Measurements from ENCODE around the gene CHD3. TPM values are rescaled to one million over a fixed set of nuclear protein-coding genes. Genes with fewer than 3 reads are reported as not detected.

Gene CHD3
- total and polyA plus RNA-seq, 10 of the 15 experiments (the other 5 are each of a cell fraction or from before 2014, with no cell fraction given), result 1.4 to 86.8 (median 39.1) TPM

GRCh38 chr17:7909089-7909488 lies 20.5 kb downstream of the CHD3 start:
- H3K27ac ChIP-seq (ENCODE audit: control insufficient read depth, insufficient read depth), result no peak overlapping the region
- no peaks in the 10 kb centered on the region for H3K4me1 ChIP-seq (ENCODE audit: control insufficient read depth, insufficient read depth, low read length)
- H3K9me3 ChIP-seq (replicated peaks; ENCODE audit: control insufficient read depth, insufficient read depth, low read length), result no peaks in the 10 kb centered on the region
- ATAC-seq, result no peak
- no peak overlapping the region for H3K4me3 ChIP-seq
- ChIA-PET RAD21 (ENCODE audit: unreplicated experiment) (no interaction called here), SMC1A (ENCODE audit: uncharacterized antibody, unreplicated experiment) (no interaction called here), POLR2A (no interaction called here), CTCF (no interaction called here)
- in situ Hi-C loops (cut with MboI) (no loop called here), intact Hi-C loops (cut with micrococcal nuclease; ENCODE audit: unreplicated experiment) (no loop called here)
- TF ChIP-seq POLR2A (IDR thresholded peaks at IDR 0.05; ENCODE audit: low read depth, low read length), result peak; percentile 28; the same call in 1 of the 2 replicates
- TF ChIP-seq NFYB (IDR thresholded peaks at IDR 0.05; ENCODE audit: insufficient read depth, low read depth, low read length), result no peak
- no peak for TF ChIP-seq FOXM1 (IDR thresholded peaks at IDR 0.05; ENCODE audit: low read depth, low read length)
- peaks cover 23 to 35% of the 10 kb centered on the region in 2 experiments for H3K36me3 ChIP-seq (ENCODE audit: control insufficient read depth in 2 of 2, insufficient read depth in 2 of 2, low read length in 1 of 2)
- no peak overlapping the region for H3K4me2 ChIP-seq (ENCODE audit: control insufficient read depth, insufficient read depth)
- WGBS (ENCODE audit: insufficient coverage, insufficient replicate concordance, low lambda C conversion rate, missing lambda C conversion rate), result 81% methylated on average over 17 of the region's 29 CpGs
- H2AFZ ChIP-seq (ENCODE audit: control insufficient read depth, low read depth, low read length), result no peak overlapping the region
- no peaks in the 10 kb centered on the region for H4K20me1 ChIP-seq (ENCODE audit: control insufficient read depth, insufficient read depth)
- DNase-seq (ENCODE audit: low read depth, low spot score), result no peak
- H3K9ac ChIP-seq (ENCODE audit: control insufficient read depth, insufficient read depth, low read length), result no peak overlapping the region
- H3K27me3 ChIP-seq (replicated peaks in 1 of 2; ENCODE audit: control insufficient read depth in 2 of 2, insufficient read depth in 2 of 2, low read length in 1 of 2), result no peaks in the 10 kb centered on the region
- BruUV-seq (replicated peaks), result no TSS peak
- H3K79me2 ChIP-seq (ENCODE audit: control insufficient read depth, insufficient read depth, low read length), result no peaks in the 10 kb centered on the region
- FAIRE-seq, result no peak

- in situ Hi-C loops (cut with MboI), result loop anchor here (5.0 kb wide), 2 partner anchors 77 to 132 kb away; no protein-coding TSS in a partner anchor
- ChIA-PET RAD21 (ENCODE audit: unreplicated experiment) (no interaction called here), POLR2A (no interaction called here), CTCF (interaction anchor here (4.0 to 8.2 kb wide), 3 partner anchors 48 to 147 kb away, joined by 35 to 79 read pairs (median 42); no protein-coding TSS in a partner anchor), SMC1A (ENCODE audit: uncharacterized antibody, unreplicated experiment) (no interaction called here)
- no peak for TF ChIP-seq TCF3 (IDR thresholded peaks at IDR 0.05; ENCODE audit: borderline replicate concordance, insufficient read depth, low read depth, low read length)
- TF ChIP-seq MTA2 (IDR thresholded peaks at IDR 0.05; ENCODE audit: low read depth), result no peak
- TF ChIP-seq EZH2 (IDR thresholded peaks at IDR 0.05; ENCODE audit: borderline replicate concordance, control insufficient read depth, low read depth, low read length), result no peak
- no peak for TF ChIP-seq TBL1XR1 (IDR thresholded peaks at IDR 0.05; ENCODE audit: low read depth, low read length)
- TF ChIP-seq ZBTB11 (CRISPR knock-in tag; IDR thresholded peaks at IDR 0.05), result no peak
- no peak for TF ChIP-seq BCLAF1 (IDR thresholded peaks at IDR 0.05)
- intact Hi-C loops (cut with micrococcal nuclease; ENCODE audit: unreplicated experiment), result no loop called here
- no TSS peak for BruUV-seq (replicated peaks)
- H3K9me3 ChIP-seq (replicated peaks; ENCODE audit: control insufficient read depth, insufficient read depth, low read length), result no peaks in the 10 kb centered on the region
- H3K4me1 ChIP-seq (ENCODE audit: control insufficient read depth, insufficient read depth, low read length), result peaks cover 3% of the 10 kb centered on the region
- no peaks in the 10 kb centered on the region for H3K27me3 ChIP-seq (replicated peaks in 1 of 2; ENCODE audit: control insufficient read depth in 2 of 2, insufficient read depth in 2 of 2, low read length in 1 of 2)
- H3K36me3 ChIP-seq (ENCODE audit: control insufficient read depth in 2 of 2, insufficient read depth in 2 of 2, low read length in 1 of 2), result peaks cover 20 to 26% of the 10 kb centered on the region in 2 experiments
- DNase-seq (ENCODE audit: low read depth, low spot score), result no peak
- H3K79me2 ChIP-seq (ENCODE audit: control insufficient read depth, insufficient read depth, low read length), result no peaks in the 10 kb centered on the region
- H3K4me2 ChIP-seq (ENCODE audit: control insufficient read depth, insufficient read depth), result no peak overlapping the region
- no peak overlapping the region for H3K9ac ChIP-seq (ENCODE audit: control insufficient read depth, insufficient read depth, low read length)
- 84% methylated on average over 15 of the region's 15 CpGs for WGBS (ENCODE audit: insufficient coverage, insufficient replicate concordance, low lambda C conversion rate, missing lambda C conversion rate)
- no peaks in the 10 kb centered on the region for H4K20me1 ChIP-seq (ENCODE audit: control insufficient read depth, insufficient read depth)
- H2AFZ ChIP-seq (ENCODE audit: control insufficient read depth, low read depth, low read length), result no peak overlapping the region
- H3K27ac ChIP-seq (ENCODE audit: control insufficient read depth, insufficient read depth), result no peak overlapping the region
- no peak overlapping the region for H3K4me3 ChIP-seq
- FAIRE-seq, result no peak
- ATAC-seq, result no peak
Observed at GRCh38 chr17:7910281-7910680, 21.7 kb downstream of the CHD3 start.

Measured in GM12878 (cell line).